Left hindlimb (tissue), 1 donor: ENCODE data around the gene GABRQ.

Experiments used
- DNase-seq: peaks from one replicate; pipeline ENCODE4 v3.0.0-alpha.2; 2018

The GABRQ gene

GRCh38 chrX:152637649-152638442 is at the start of gene GABRQ:
Gene GABRQ (plus strand): TSS chrX:152637895. CDS start chrX:152638203, 308 bp downstream.
- peak; percentile 77 for DNase-seq

GRCh38 chrX:152588206-152588605 is 49.5 kb upstream of the GABRQ start:
- no peak for DNase-seq

GRCh38 chrX:152600853-152601633 is 36.7 kb upstream of the GABRQ start:
- no peak for DNase-seq

- no peak for DNase-seq
Observed at GRCh38 chrX:152601848-152602616, 35.7 kb upstream of the GABRQ start.

GRCh38 chrX:152614791-152615190 is 22.9 kb upstream of the GABRQ start:
- DNase-seq, result no peak

GRCh38 chrX:152619897-152620296 is 17.8 kb upstream of the GABRQ start:
- no peak for DNase-seq

- no peak for DNase-seq
Observed at GRCh38 chrX:152632445-152633097, 5.1 kb upstream of the GABRQ start.

- DNase-seq, result peak; percentile 44
Observed at GRCh38 chrX:152635941-152636340, 1.8 kb upstream of the GABRQ start.

- no peak for DNase-seq
Observed at GRCh38 chrX:152638443-152638904, 779 bp downstream of the GABRQ start.

- DNase-seq, result no peak
Observed at GRCh38 chrX:152639426-152639825, 1.7 kb downstream of the GABRQ start.

- no peak for DNase-seq
Observed at GRCh38 chrX:152640034-152640818, 2.5 kb downstream of the GABRQ start.

GRCh38 chrX:152641256-152641875 is 3.7 kb downstream of the GABRQ start:
- DNase-seq, result no peak

- no peak for DNase-seq
Observed at GRCh38 chrX:152641996-152642395, 4.3 kb downstream of the GABRQ start.

GRCh38 chrX:152642931-152643564 is 5.4 kb downstream of the GABRQ start:
- peak; percentile 35 for DNase-seq

- DNase-seq, result no peak
Observed at GRCh38 chrX:152646961-152647360, 9.3 kb downstream of the GABRQ start.

GRCh38 chrX:152647978-152648377 is 10.3 kb downstream of the GABRQ start:
- DNase-seq, result no peak

GRCh38 chrX:152652060-152652459 is 14.4 kb downstream of the GABRQ start:
- DNase-seq, result no peak

GRCh38 chrX:152652467-152652866 is 14.8 kb downstream of the GABRQ start:
- DNase-seq, result no peak

- no peak for DNase-seq
Observed at GRCh38 chrX:152656087-152656486, 18.4 kb downstream of the GABRQ start.

- DNase-seq, result no peak
Observed at GRCh38 chrX:152656890-152657289, 19.2 kb downstream of the GABRQ start.

GRCh38 chrX:152658302-152658701 is 20.6 kb downstream of the GABRQ start:
- DNase-seq, result no peak
